SK-N-SH (cell line): ENCODE data around the gene PNMA1. TPM values are rescaled to one million over a fixed set of nuclear protein-coding genes. Genes with fewer than 3 reads are reported as not detected.

Source experiments
- CTCF ChIA-PET: fragments of 300-600, 350-600 bp; formaldehyde crosslinking; extraction: SDS; loops from one replicate; lab custom pipeline; 2021; lab: Yijun Ruan, JAX
- POLR2A ChIA-PET: fragments of 350-600 bp; sonication (Branson Sonifier 250); formaldehyde crosslinking; extraction: SDS; loops from one replicate; lab custom pipeline; 2020; ENCODE audit warnings: antibody characterized with exemption, inconsistent platforms; lab: Yijun Ruan, JAX
- DNase-seq: peaks from one replicate; pipeline ENCODE4 v3.0.0; 2012
- H2AFZ ChIP-seq: fragments of 200-600 bp; sonication (generic); 2 replicates; pipeline ENCODE4 v1.8.1; 2016; ENCODE audit warnings: antibody characterized with exemption, mild to moderate bottlenecking, low read depth
- H3F3A ChIP-seq: fragments of 200-600 bp; sonication (generic); replicated peaks from 2 replicates; pipeline ENCODE3; 2016; ENCODE audit warnings: antibody characterized with exemption, mild to moderate bottlenecking; ENCODE audit not compliant: insufficient read depth
- H3K27ac ChIP-seq, 2 experiments: fragments of 200-500 bp in 1 of 2; fragments of 200-600 bp in 1 of 2; sonication (Bioruptor generic) in 1 of 2; sonication (generic), shearing (Covaris generic) in 1 of 2; 2 replicates each; pipeline versions ENCODE4 v1.5.1 to v1.6.1; 2014 to 2016; ENCODE audit warnings: low read depth in 2 of 2, inconsistent platforms in 1 of 2, low read length in 1 of 2, mild to moderate bottlenecking in 1 of 2, mixed read lengths in 1 of 2
- H3K27me3 ChIP-seq: fragments of 200-600 bp; sonication (generic), shearing (Covaris generic); 2 replicates; pipeline ENCODE4 v1.6.1; 2016; ENCODE audit warnings: mixed run types; ENCODE audit not compliant: insufficient read depth
- H3K36me3 ChIP-seq, 2 experiments: fragments of 200-500 bp in 1 of 2; fragments of 200-600 bp in 1 of 2; sonication (Bioruptor generic) in 1 of 2; sonication (generic) in 1 of 2; replicated peaks in 1 of 2; 2 replicates each; pipeline versions ENCODE3 to v1.5.1; 2014 to 2016; ENCODE audit warnings: low read length in 1 of 2, mild to moderate bottlenecking in 1 of 2; ENCODE audit not compliant: insufficient read depth in 2 of 2, control insufficient read depth in 1 of 2
- H3K4me1 ChIP-seq, 2 experiments: fragments of 200-500 bp in 1 of 2; fragments of 200-600 bp in 1 of 2; sonication (Bioruptor generic) in 1 of 2; sonication (generic), shearing (Covaris generic) in 1 of 2; 2 replicates each; pipeline versions ENCODE4 v1.5.1 to v1.6.1; 2014 to 2016; ENCODE audit warnings: low read depth in 1 of 2, low read length in 1 of 2, mixed run types in 1 of 2; ENCODE audit not compliant: insufficient read depth in 2 of 2, control insufficient read depth in 1 of 2
- H3K4me2 ChIP-seq: fragments of 200-600 bp; sonication (generic), shearing (Covaris generic); 2 replicates; pipeline ENCODE4 v1.6.1; 2017; ENCODE audit warnings: mixed run types
- H3K4me3 ChIP-seq, 2 experiments: fragments of 200-500 bp in 1 of 2; fragments of 200-600 bp in 1 of 2; sonication (Bioruptor generic) in 1 of 2; sonication (generic), shearing (Covaris generic) in 1 of 2; 2 replicates each; pipeline versions ENCODE4 v1.5.1 to v1.8.1; 2014 to 2016; ENCODE audit warnings: low read depth in 2 of 2, inconsistent platforms in 1 of 2, low read length in 1 of 2, mild to moderate bottlenecking in 1 of 2, mixed read lengths in 1 of 2, moderate library complexity in 1 of 2
- H3K79me2 ChIP-seq: fragments of 200-600 bp; sonication (generic); 2 replicates; pipeline ENCODE4 v1.8.1; 2017; ENCODE audit warnings: mild to moderate bottlenecking; ENCODE audit not compliant: insufficient read depth
- H3K9ac ChIP-seq: fragments of 200-600 bp; sonication (generic); 2 replicates; pipeline ENCODE4 v1.6.1; 2017; ENCODE audit warnings: mixed run types
- H3K9me2 ChIP-seq: fragments of 200-600 bp; sonication (generic); 2 replicates; pipeline ENCODE4 v1.6.1; 2017; ENCODE audit warnings: mixed run types
- H3K9me3 ChIP-seq: fragments of 200-600 bp; sonication (generic); 2 replicates; pipeline ENCODE4 v1.6.1; 2017; ENCODE audit warnings: mixed run types, mild to moderate bottlenecking, moderate library complexity
- H4K20me1 ChIP-seq: fragments of 200-600 bp; sonication (generic); 2 replicates; pipeline ENCODE4 v1.6.1; 2017; ENCODE audit warnings: mild to moderate bottlenecking, mixed run types; ENCODE audit not compliant: insufficient read depth
- CHD2 ChIP-seq: fragments of 150-350 bp; IDR thresholded peaks from 2 replicates; pipeline ENCODE4 v1.6.1; 2018; ENCODE audit warnings: low read length; ENCODE audit not compliant: partially characterized antibody
- CTCF ChIP-seq: fragments of 200-600 bp; sonication (generic); IDR thresholded peaks from 2 replicates; pipeline ENCODE4 v1.6.1; 2017; ENCODE audit warnings: antibody characterized with exemption, mild to moderate bottlenecking, moderate library complexity
- ELF1 ChIP-seq: IDR thresholded peaks from 2 replicates; pipeline ENCODE4 v1.4.0; 2012
- EP300 ChIP-seq, 2 experiments: IDR thresholded peaks; 2 replicates each; pipeline versions ENCODE4 v1.4.0 to v1.6.1; 2012; ENCODE audit warnings: borderline replicate concordance in 1 of 2, low read depth in 1 of 2, low read length in 1 of 2
- FOXJ3 ChIP-seq: sonication (generic); formaldehyde crosslinking; IDR thresholded peaks from 2 replicates; pipeline ENCODE4 v1.5.1; 2020; ENCODE audit warnings: mild to moderate bottlenecking, missing genetic modification reagents
- FOXM1 ChIP-seq: IDR thresholded peaks from 2 replicates; pipeline ENCODE4 v1.4.0; 2012; ENCODE audit warnings: low read depth, mild to moderate bottlenecking
- JUND ChIP-seq: IDR thresholded peaks from 2 replicates; pipeline ENCODE4 v1.4.0; 2012
- MEF2A ChIP-seq: IDR thresholded peaks from 2 replicates; pipeline ENCODE4 v1.4.0; 2012; ENCODE audit warnings: low read depth, borderline replicate concordance
- RXRA ChIP-seq: IDR thresholded peaks from 2 replicates; pipeline ENCODE4 v1.4.0; 2012; ENCODE audit warnings: low read depth, mild to moderate bottlenecking, borderline replicate concordance
- SIN3A ChIP-seq: IDR thresholded peaks from 2 replicates; pipeline ENCODE4 v1.6.1; 2012; ENCODE audit warnings: low read depth, mild to moderate bottlenecking, low read length, moderate library complexity, borderline replicate concordance
- USF1 ChIP-seq: IDR thresholded peaks from 2 replicates; pipeline ENCODE4 v1.4.0; 2012; ENCODE audit warnings: low read depth, borderline replicate concordance
- USF2 ChIP-seq: fragments of 150-350 bp; IDR thresholded peaks from 2 replicates; pipeline ENCODE4 v1.6.1; 2017; ENCODE audit warnings: antibody characterized with exemption, low read length, low read depth, borderline replicate concordance
- YY1 ChIP-seq: IDR thresholded peaks from 2 replicates; pipeline ENCODE4 v1.4.0; 2012; ENCODE audit warnings: low read depth, mild to moderate bottlenecking
- ZBTB33 ChIP-seq: IDR thresholded peaks from 2 replicates; pipeline ENCODE4 v1.4.0; 2012; ENCODE audit warnings: low read depth, borderline replicate concordance
- WGBS: methylation state at CpG from one replicate; pipeline ENCODE4 v1.1.6; 2017; ENCODE audit warnings: low lambda C conversion rate; 5-methylcytosine and 5-hydroxymethylcytosine counted together
- polyA plus RNA-seq, 3 experiments: library from polyadenylated mRNA; depleted of rRNA; stranded (reverse); fragments of >200 nt; gene quantifications; 2 replicates each; pipeline ENCODE4 v1.2.3, GENCODE V29; 2012

The PNMA1 gene
- polyA plus RNA-seq, 1 of the 3 experiments (the other 2 are of a cell fraction), result 31.5 TPM

GRCh38 chr14:73748858-73749357, 34.7 kb upstream of the PNMA1 start:
- Histone ChIP-seq H3K9me3 (no peaks in the 10 kb centered on the region), H3K27ac (no peak overlapping the region), H3F3A (no peaks in the 10 kb centered on the region), H3K4me1 (peaks cover 34 to 67% of the 10 kb centered on the region in 2 experiments; a peak in 3 of 4 replicates), H2AFZ (no peak overlapping the region), H3K9ac (no peak overlapping the region), H3K79me2 (peaks cover 97% of the 10 kb centered on the region), H3K4me2 (no peak overlapping the region), H4K20me1 (peaks cover 96% of the 10 kb centered on the region), H3K9me2 (no peaks in the 10 kb centered on the region), H3K4me3 (no peak overlapping the region), H3K27me3 (no peaks in the 10 kb centered on the region), H3K36me3 (no peaks in the 10 kb centered on the region)
- CTCF ChIA-PET, result interaction anchor here (0.9 to 2.7 kb wide), 5 partner anchors 8 to 74 kb away, joined by 3 to 13 read pairs (median 4); no protein-coding TSS in a partner anchor
- DNase-seq, result no peak
- WGBS, result 96% methylated on average over 6 of the region's 6 CpGs
- no peak for TF ChIP-seq FOXJ3 (CRISPR knock-in tag)
- no peak for TF ChIP-seq CTCF
- no peak for TF ChIP-seq USF2
- TF ChIP-seq SIN3A, result no peak
- no peak for TF ChIP-seq YY1
- no peak for TF ChIP-seq JUND
- TF ChIP-seq FOXM1, result no peak
- no peak for TF ChIP-seq EP300 (IDR thresholded peaks at IDR 0.05; ENCODE audit: borderline replicate concordance in 1 of 2, low read depth in 1 of 2, low read length in 1 of 2)
- no peak for TF ChIP-seq CHD2
- no peak for TF ChIP-seq RXRA
- TF ChIP-seq ELF1, result no peak
- no peak for TF ChIP-seq ZBTB33
- TF ChIP-seq MEF2A, result no peak
- no peak for TF ChIP-seq USF1
- POLR2A ChIA-PET, result no interaction called here
